IMR-90 (cell line): Measurements from ENCODE around the gene TUBB6. TPM values are rescaled to one million over a fixed set of nuclear protein-coding genes. Genes with fewer than 3 reads are reported as not detected.

ENCODE experiments used
- ATAC-seq: fragments of 200-7000 bp; cut with Tn5 transposase; 2 replicates; pipeline ENCODE4 v1.9.1; 2020; ENCODE audit warnings: low read depth, mild to moderate bottlenecking, moderate library complexity
- BruUV-seq: library from RNA; stranded (reverse); fragments of 400-500 nt; replicated peaks from 2 replicates; lab custom pipeline; 2021; lab: Mats Ljungman, UMichigan
- CTCF ChIA-PET: fragments of 300-600 bp; formaldehyde crosslinking; extraction: SDS; loops from one replicate; lab custom pipeline; 2021; ENCODE audit warnings: antibody characterized with exemption; lab: Yijun Ruan, JAX
- POLR2A ChIA-PET: fragments of 300-600 bp; sonication (Branson Sonifier 250); formaldehyde crosslinking; loops from one replicate; lab custom pipeline; 2022; ENCODE audit warnings: antibody characterized with exemption; ENCODE audit not compliant: unreplicated experiment; lab: Charles Lee
- DNase-seq: peaks from one replicate; pipeline ENCODE4 v3.0.0; 2013
- H2AFZ ChIP-seq: replicated peaks from 2 replicates; pipeline ENCODE3; 2013; ENCODE audit warnings: low read length, mild to moderate bottlenecking; ENCODE audit not compliant: poor library complexity
- H2AK5ac ChIP-seq: 2 replicates; pipeline ENCODE4 v1.6.1; 2013; ENCODE audit warnings: low read depth, low read length, inconsistent platforms
- H2AK9ac ChIP-seq: replicated peaks from 2 replicates; pipeline ENCODE3; 2013; ENCODE audit warnings: mild to moderate bottlenecking, low read depth, low read length, moderate library complexity; ENCODE audit not compliant: poor library complexity
- H2BK120ac ChIP-seq: 2 replicates; pipeline ENCODE4 v1.6.1; 2013; ENCODE audit warnings: low read depth, low read length, inconsistent platforms
- H2BK15ac ChIP-seq: 3 replicates; pipeline ENCODE4 v1.6.1; 2013; ENCODE audit warnings: low read depth, low read length, inconsistent platforms
- H2BK20ac ChIP-seq: 2 replicates; pipeline ENCODE4 v1.6.1; 2013; ENCODE audit warnings: low read depth, mild to moderate bottlenecking, inconsistent platforms, low read length, moderate library complexity
- H2BK5ac ChIP-seq: 2 replicates; pipeline ENCODE4 v1.6.1; 2013; ENCODE audit warnings: mild to moderate bottlenecking, low read depth, low read length, inconsistent platforms; ENCODE audit not compliant: poor library complexity, severe bottlenecking
- H3K14ac ChIP-seq: replicated peaks from 2 replicates; pipeline ENCODE4 v1.6.1; 2013; ENCODE audit warnings: low read depth, low read length, inconsistent platforms
- H3K18ac ChIP-seq: 2 replicates; pipeline ENCODE4 v1.6.1; 2013; ENCODE audit warnings: low read depth, low read length, control low read depth
- H3K23ac ChIP-seq: 2 replicates; pipeline ENCODE4 v1.6.1; 2013; ENCODE audit warnings: low read depth, low read length, inconsistent platforms
- H3K27ac ChIP-seq: 2 replicates; pipeline ENCODE4 v1.5.1; 2013; ENCODE audit warnings: mild to moderate bottlenecking, control low read depth, low read length; ENCODE audit not compliant: insufficient read depth
- H3K27me3 ChIP-seq: 2 replicates; pipeline ENCODE4 v1.6.1; 2013; ENCODE audit warnings: low read length; ENCODE audit not compliant: control insufficient read depth, insufficient read depth
- H3K36me3 ChIP-seq: 2 replicates; pipeline ENCODE4 v1.6.1; 2013; ENCODE audit warnings: low read length, mixed read lengths; ENCODE audit not compliant: control insufficient read depth, insufficient read depth
- H3K4ac ChIP-seq: 2 replicates; pipeline ENCODE4 v1.6.1; 2013; ENCODE audit warnings: low read depth, low read length, inconsistent platforms
- H3K4me1 ChIP-seq: 2 replicates; pipeline ENCODE4 v1.6.1; 2013; ENCODE audit warnings: low read length, mixed read lengths; ENCODE audit not compliant: control insufficient read depth, insufficient read depth
- H3K4me2 ChIP-seq: 2 replicates; pipeline ENCODE4 v1.6.1; 2013; ENCODE audit warnings: low read depth, mild to moderate bottlenecking, control low read depth, low read length, moderate library complexity
- H3K4me3 ChIP-seq: 2 replicates; pipeline ENCODE4 v1.5.1; 2013; ENCODE audit warnings: low read depth, mild to moderate bottlenecking, control low read depth, low read length, moderate library complexity; ENCODE audit not compliant: insufficient read depth
- H3K56ac ChIP-seq: 2 replicates; pipeline ENCODE4 v1.6.1; 2013; ENCODE audit warnings: low read length, inconsistent platforms; ENCODE audit not compliant: insufficient read depth; ENCODE audit errors: extremely low read depth
- H3K79me1 ChIP-seq, 2 experiments: 2 replicates each; pipeline ENCODE4 v1.6.1; 2013; ENCODE audit warnings: low read length in 2 of 2, inconsistent platforms in 1 of 2, low read depth in 1 of 2
- H3K9ac ChIP-seq: 2 replicates; pipeline ENCODE4 v1.6.1; 2013; ENCODE audit warnings: low read depth, low read length, control low read depth
- H3K9me1 ChIP-seq: 2 replicates; pipeline ENCODE4 v1.6.1; 2013; ENCODE audit warnings: low read length, inconsistent platforms; ENCODE audit not compliant: insufficient read depth
- H3K9me3 ChIP-seq: 2 replicates; pipeline ENCODE4 v1.6.1; 2013; ENCODE audit warnings: low read length; ENCODE audit not compliant: control insufficient read depth, insufficient read depth
- H4K20me1 ChIP-seq: 2 replicates; pipeline ENCODE4 v1.6.1; 2013; ENCODE audit warnings: low read length, inconsistent platforms; ENCODE audit not compliant: insufficient read depth
- H4K5ac ChIP-seq: 2 replicates; pipeline ENCODE4 v1.6.1; 2013; ENCODE audit warnings: mild to moderate bottlenecking, low read depth, low read length, control low read depth
- H4K8ac ChIP-seq, 2 experiments: 2 replicates each; pipeline ENCODE4 v1.6.1; 2013; ENCODE audit warnings: low read depth in 2 of 2, low read length in 2 of 2, control low read depth in 1 of 2, inconsistent platforms in 1 of 2
- H4K91ac ChIP-seq: 2 replicates; pipeline ENCODE4 v1.6.1; 2013; ENCODE audit warnings: low read depth, low read length, inconsistent platforms; ENCODE audit not compliant: insufficient read depth
- BHLHE40 ChIP-seq: fragments of 150-350 bp; IDR thresholded peaks from 2 replicates; pipeline ENCODE4 v1.6.1; 2016; ENCODE audit warnings: mild to moderate bottlenecking, low read depth, low read length
- FOS ChIP-seq: fragments of 150-350 bp; IDR thresholded peaks from 2 replicates; pipeline ENCODE4 v1.6.1; 2016; ENCODE audit warnings: low read depth, low read length
- MAZ ChIP-seq: IDR thresholded peaks from 2 replicates; pipeline ENCODE4 v1.6.1; 2012; ENCODE audit warnings: low read depth, mild to moderate bottlenecking, low read length, improper control_type of control experiment, moderate library complexity, borderline replicate concordance
- RFX5 ChIP-seq: IDR thresholded peaks from 2 replicates; pipeline ENCODE4 v1.8.0; 2012; ENCODE audit warnings: low read depth, mild to moderate bottlenecking, low read length, moderate library complexity
- WGBS, 2 experiments: methylation state at CpG; one replicate each; pipeline versions ENCODE4 v1.1.5 to v1.1.7; 2013; ENCODE audit warnings: missing lambda C conversion rate in 2 of 2; ENCODE audit not compliant: insufficient read length in 1 of 2; ENCODE audit errors: extremely low coverage in 2 of 2; 5-methylcytosine and 5-hydroxymethylcytosine counted together
- dilution Hi-C: fragments of 300-500 bp; cut with HindIII; formaldehyde crosslinking; loops from one replicate; pipeline ENCODE4 v1.14.3; 2018; ENCODE audit warnings: low sequenced_read_pairs; ENCODE audit not compliant: unreplicated experiment
- in situ Hi-C: fragments of 300-500 bp; cut with MboI; formaldehyde crosslinking; loops from 3 replicates; pipeline ENCODE4 v1.14.3; 2019; ENCODE audit warnings: low sequenced_read_pairs, inconsistent platforms, mixed read lengths
- intact Hi-C: fragments of 100-400 bp; cut with micrococcal nuclease; formaldehyde crosslinking; loops from 2 replicates; pipeline ENCODE4 v1.10.0; 2022
- polyA plus RNA-seq, 3 experiments: library from polyadenylated mRNA; depleted of rRNA; stranded (reverse); fragments of >200 nt; gene quantifications; 2 replicates each; pipeline ENCODE4 v1.2.3, GENCODE V29; 2012; ENCODE audit warnings: low replicate concordance in 1 of 3
- total RNA-seq: library from RNA; depleted of rRNA; stranded (reverse); fragments of >200 nt; gene quantifications from 2 replicates; pipeline ENCODE4 v1.2.3, GENCODE V29; 2012

The TUBB6 gene
- total and polyA plus RNA-seq, 2 of the 4 experiments (the other 2 are of a cell fraction), result 927 to 1,040 TPM

DNA sequence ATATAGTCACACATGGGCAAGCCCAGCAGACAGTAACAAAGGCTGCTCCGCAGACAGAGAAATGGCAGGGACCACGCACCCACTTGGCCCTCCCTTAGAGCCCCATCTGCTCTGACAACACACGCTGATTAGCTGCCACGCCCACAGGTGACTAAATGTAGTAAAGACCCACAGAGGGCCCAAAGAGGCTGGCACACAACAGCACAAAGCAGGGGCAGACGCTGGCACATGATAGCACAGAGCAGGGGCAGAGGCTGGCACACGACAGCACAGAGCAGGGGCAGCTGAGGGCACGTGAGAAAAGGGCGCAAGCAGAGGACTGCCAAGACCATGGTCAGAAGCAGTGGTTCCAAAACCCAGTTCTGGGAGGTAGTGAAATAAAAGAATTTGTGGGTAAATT, 58.3 kb downstream of the TUBB6 start:
- Histone ChIP-seq H3K4ac (no peak overlapping the region), H3K4me1 (no peaks in the 10 kb centered on the region), H3K56ac (no peak overlapping the region), H3K18ac (no peak overlapping the region), H2BK15ac (no peak overlapping the region), H3K27ac (no peak overlapping the region), H2BK120ac (no peak overlapping the region), H3K79me1 (peaks cover 24 to 60% of the 10 kb centered on the region in 2 experiments), H3K9me1 (peaks cover 17% of the 10 kb centered on the region; the same call in 1 of the 2 replicates), H3K27me3 (no peaks in the 10 kb centered on the region), H2AK9ac (no peak overlapping the region), H3K9me3 (no peaks in the 10 kb centered on the region), H4K20me1 (peaks cover 4% of the 10 kb centered on the region; the same call in 1 of the 2 replicates), H3K4me2 (no peak overlapping the region), H4K8ac (no peak overlapping the region), H2AFZ (no peak overlapping the region), H3K4me3 (no peak overlapping the region), H3K14ac (no peak overlapping the region), H3K9ac (no peak overlapping the region), H3K36me3 (peaks cover 30% of the 10 kb centered on the region), H2BK5ac (no peak overlapping the region), H3K23ac (no peak overlapping the region), H2BK20ac (no peak overlapping the region), H2AK5ac (no peak overlapping the region), H4K5ac (no peak overlapping the region), H4K91ac (no peak overlapping the region)
- ATAC-seq (no peak), DNase-seq (no peak)
- TF ChIP-seq RFX5 (no peak), MAZ (no peak), FOS (no peak), BHLHE40 (no peak)
- ChIA-PET CTCF (no interaction called here), POLR2A (no interaction called here)
- BruUV-seq, result no TSS peak
- dilution Hi-C loops, result no loop called here
- intact Hi-C loops, result no loop called here
- WGBS, 2 experiments, result 100% methylated on average over 1 of the region's 8 CpGs; no CpG with 5 or more reads in 1 of the 2 experiments
- in situ Hi-C loops, result no loop called here
